GM21390 (cell line): Measurements from ENCODE around the gene EEPD1.
"Not testable (repeated sequence)": the region's sequence is repeated elsewhere in the genome, so short reads cannot be mapped to it uniquely, and the experiment has no call there.

ENCODE experiments used
- ATAC-seq: cut with Tn5 transposase; IDR thresholded peaks from one replicate; pipeline ENCODE4 v1.9.1; 2021; ENCODE audit not compliant: unreplicated experiment

The EEPD1 gene

DNA sequence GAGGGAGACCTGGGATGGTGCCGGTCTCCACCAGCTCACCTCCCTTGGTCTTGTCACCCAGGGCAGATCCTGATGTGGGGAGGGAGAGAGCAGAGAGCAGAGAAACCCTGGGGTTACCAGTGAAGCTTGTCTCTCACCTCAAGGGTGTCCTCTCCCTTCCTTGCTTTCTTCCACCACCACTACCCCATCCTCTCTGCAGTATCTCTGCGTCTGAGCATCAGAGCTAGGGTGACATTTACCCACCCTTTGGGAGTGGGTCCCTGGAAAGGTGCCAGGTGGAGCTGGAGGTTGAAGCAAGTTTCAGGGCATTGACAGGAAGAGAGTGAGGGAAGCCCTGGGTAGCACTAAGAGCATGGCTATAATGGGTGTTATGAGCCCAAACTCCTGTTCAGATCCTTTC is 161.4 kb downstream of the EEPD1 start:
- ATAC-seq, result no peak

DNA sequence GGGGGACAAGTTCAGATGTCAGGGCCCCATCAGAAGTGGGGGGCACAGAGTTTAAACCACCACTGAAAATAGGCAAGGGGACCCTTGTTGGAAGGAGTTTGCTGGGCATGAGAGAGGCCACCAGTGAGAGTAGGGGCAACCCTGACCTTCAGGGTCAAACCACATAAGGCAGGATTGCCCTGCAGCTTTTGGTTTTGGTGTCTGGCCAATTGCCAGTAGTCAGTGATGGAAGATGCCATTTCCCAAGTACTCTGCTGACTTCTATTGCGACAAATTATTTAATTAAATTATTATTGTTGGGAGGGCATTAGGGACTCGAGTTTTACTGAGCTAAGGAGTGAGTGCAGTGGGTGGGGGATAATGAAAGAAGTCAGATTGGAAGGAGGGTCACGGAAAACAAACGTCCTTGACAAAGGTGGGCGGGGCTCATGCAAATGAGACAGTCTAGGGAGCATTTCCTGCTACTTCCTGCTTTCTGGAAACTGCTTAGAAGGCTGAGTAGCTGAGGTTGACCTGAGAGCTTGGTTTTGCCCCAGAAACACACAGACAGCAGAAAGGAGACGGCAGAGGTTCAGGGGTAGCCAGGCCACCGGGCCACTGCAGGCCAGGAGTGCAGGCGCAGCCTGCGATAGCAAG is 162.4 kb downstream of the EEPD1 start:
- ATAC-seq, result no peak

DNA sequence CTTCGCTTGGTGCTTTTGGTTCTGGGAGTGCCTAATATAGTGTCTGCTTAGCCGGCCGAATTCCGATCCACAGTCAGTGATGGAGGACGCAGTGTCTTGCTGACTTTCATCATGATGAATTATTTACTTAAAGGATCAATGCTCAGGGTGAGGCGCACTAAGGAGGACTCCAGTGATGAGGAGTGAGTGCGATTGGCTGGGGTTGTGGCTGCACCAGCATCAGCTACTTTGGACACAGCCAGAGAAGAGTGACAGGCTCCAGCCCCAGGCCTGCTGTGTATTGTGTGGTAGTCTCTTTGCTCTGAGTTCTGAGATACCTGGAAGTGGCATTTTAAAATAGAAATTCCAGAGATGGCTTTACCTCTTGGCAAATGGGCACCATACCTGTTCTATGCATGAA is 163.3 kb downstream of the EEPD1 start:
- ATAC-seq, result no peak

DNA sequence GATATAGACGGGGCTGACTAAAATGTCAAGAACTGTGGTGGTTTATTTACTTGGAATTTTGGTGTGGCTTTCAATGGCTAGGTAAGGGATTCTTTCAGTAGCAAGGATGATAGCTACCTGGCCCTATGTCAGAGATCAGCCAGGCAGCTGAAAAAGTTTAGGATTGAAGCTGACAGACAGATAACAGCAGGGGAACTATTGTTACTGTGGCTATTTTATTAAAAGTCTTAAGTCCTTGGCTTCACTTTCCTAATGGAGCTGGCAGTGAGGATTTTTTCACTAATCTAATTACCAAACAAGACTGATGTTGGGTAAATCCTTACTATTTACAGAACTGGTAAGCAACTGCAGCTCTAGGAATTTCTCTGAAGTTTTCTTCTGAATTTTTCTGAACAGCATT is 164.2 kb downstream of the EEPD1 start:
- ATAC-seq, result no peak

DNA sequence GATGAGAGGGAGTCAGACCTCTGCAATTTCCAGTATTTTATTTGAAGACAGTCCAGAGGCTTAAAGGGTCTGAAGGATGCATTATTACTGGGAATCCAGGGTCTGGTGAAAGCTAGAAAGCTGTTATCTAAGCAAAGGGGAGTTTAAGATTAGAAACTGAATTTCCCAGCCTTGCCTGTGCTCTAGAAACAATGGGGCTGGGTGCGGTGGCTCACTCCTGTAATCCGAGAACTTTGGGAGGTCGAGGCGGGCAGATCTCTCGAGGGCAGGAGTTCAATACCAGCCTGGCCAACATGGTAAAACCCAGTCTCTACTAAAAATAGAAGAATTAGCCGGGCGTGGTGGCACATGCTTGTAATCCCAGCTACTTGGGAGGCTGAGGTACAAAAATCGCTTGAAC is 165.1 kb downstream of the EEPD1 start:
- no peak for ATAC-seq

DNA sequence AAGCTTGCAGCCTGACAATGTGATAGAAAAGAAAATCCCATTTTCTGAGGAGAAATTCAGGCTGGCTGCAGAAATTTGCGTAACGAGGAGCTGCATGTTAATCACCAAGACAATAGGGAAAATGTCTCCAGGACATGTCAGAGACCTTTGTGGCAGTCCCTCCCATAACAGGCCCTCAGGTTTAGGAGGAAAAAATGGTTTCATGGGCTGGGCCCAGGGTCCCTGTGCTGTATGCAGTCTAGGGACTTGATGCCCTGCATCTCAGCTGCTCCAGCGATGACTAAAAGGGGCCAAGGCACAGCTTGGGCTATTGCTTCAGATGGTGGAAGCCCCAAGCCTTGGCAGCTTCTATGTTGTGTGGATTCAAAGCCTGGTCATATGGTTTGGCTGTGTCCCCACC is 168.2 kb downstream of the EEPD1 start:
- ATAC-seq, result not testable (repeated sequence)

DNA sequence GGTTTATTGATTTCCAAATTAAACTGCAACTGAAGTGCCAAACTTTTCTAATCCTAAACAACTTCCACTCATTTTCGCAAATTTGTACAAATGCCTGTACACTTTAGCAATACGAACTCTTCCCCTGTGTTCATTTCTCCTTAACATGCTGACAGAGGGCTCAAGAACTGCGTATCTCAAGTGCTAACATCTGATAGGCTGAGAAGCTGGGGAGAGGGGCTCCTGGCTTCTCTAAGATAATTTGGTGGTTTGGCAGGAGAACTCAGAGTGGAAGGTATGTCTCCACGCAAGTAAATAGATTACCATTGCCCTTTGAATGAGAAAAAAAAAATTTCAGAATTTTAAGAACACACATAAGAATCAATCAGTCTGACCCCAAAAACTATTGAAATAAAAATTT is 183.3 kb downstream of the EEPD1 start:
- ATAC-seq, result no peak

DNA sequence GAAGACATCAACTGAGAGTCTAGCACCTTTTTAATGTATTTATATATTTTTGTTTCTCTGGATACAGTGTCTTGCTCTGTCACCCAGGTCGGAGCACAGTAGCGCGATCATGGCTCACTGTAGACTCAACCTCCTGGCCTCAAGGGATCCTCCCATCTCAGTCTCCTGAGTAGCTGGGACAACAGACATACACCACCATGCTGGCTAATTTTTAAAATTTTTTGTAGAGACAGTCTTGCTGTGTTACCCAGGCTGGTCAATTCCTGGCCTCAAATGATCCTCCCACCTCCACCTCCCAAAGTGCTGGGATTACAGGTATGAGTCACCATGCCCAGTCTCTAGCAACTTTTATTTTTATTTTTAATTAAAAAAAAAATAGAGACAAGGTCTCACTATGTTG is 185.2 kb downstream of the EEPD1 start:
- no peak for ATAC-seq

DNA sequence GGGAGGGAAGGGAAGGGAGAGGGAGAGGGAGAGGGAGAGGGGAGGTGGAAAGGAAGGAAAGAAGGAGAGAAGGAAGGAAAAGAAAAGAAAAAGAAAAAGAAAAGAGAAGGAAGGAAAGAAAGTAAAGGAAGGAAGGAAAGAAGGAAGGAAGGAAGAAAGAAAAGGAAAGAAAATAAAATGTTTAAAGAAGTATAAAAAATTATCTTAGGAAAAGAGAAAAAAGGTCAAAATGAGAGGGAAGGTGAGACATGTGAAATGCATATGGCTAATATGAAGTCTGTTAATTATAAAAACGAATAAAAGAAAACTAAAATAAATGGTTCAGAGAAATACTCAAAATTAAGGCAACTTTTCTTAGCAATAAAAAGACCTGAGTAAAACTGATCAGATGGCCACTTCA is 190.5 kb downstream of the EEPD1 start:
- ATAC-seq, result no peak

DNA sequence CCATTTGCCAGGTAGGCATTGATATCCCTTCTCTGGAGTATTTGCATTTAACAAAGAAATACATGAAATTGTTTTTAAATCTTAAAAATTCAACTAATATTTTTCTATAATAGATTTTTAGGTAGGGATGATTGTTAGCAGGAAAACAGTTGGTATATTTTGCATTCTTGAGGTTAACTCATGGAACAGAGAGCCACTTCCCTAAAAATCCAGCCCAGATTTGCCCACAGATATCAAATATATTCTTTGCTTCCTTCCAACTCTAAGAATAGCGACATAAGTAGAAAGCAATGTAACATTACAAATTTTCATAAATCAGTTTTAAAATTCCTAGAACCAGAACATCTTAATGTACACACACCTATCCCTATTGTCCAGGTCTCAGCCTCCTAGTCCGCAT is 191.6 kb downstream of the EEPD1 start:
- ATAC-seq, result no peak

DNA sequence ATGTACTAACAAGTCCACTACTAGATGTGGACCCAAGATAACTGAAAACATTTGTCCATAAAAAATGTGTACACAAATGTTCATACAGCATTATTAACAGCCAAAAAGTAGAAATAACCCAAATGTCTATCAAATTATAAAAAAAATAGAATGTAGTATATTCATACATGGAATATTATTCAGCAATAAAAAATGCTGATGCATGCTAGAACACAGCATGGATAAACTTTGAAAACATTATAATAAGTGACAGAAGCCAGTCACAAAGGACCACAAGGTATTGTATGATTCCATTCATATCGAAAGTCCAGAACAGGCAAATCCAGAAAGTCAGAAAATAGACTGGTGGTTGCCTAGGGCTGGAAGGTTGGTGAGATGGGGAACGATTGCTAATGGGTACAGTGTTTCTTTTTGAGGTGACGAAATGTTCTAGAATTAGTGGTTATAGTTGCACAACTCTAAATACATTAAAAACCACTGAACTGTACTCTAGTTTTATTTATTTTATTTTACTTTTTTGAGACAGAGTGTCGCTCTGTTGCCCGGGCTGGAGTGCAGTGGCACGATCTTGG is 193.3 kb downstream of the EEPD1 start:
- no peak for ATAC-seq

DNA sequence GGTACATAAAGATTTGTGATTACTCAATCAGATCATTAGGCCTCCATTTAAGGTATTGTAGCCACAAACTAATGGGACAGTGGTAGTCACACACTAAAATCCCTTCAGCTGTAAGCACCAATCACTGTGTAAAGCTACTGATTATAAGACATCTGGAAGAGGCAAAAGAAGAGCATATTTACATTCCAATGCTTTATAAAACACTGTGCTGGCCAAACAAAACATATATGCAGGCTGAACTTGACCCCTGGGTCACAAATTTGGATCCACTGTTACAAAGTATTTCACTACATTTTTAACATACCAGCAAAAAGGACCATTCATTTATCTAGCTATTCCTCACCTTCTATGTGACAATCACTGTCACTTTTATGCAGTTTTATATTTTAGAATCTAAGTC is 195.2 kb downstream of the EEPD1 start:
- no peak for ATAC-seq

DNA sequence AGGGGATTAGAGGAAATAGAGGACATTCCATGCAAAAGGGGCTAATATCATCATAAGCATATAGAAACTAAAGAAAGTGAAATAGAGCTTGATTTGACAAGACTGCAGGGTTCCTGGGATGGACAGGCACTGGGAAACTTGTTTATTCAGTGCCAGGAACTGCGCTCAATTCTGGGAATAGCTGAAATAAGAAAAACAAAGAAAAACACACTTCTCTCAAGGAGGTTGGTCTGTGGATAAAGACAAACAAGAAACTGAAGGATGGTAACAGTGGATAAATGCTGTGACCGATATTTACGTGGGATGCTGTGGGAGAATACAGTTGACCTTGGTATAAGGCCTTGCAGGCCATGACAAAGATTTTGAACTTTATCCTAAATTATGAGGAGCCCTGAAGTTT is 195.7 kb downstream of the EEPD1 start:
- no peak for ATAC-seq

DNA sequence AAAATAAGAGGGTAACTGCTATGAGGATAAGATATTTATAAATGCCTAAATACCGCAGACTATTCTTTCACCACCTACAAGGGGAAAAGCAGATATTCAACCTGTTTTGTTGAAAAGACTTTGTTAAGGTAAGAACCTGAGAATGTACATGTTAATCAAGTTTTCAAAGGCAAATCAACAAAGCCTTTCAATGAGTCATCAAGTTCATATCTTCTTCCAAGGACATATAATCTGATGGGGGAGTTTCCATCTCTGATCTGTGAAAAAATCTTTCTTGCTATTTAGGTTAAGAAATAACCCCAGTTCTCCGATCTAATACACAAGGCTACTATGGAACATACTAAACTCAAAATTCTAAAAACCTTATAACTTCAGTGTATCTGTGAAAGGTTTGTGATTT is 196.6 kb downstream of the EEPD1 start:
- ATAC-seq, result no peak
